ENCODE measurements around the gene R3HCC1L. TPM values are rescaled to one million over a fixed set of nuclear protein-coding genes. Genes with fewer than 3 reads are reported as not detected.

Gene R3HCC1L
- polyA plus RNA-seq, 1 donor from 2014 or later, result 12.8 TPM

GRCh38 chr10:98115031-98115787, 19.2 kb upstream of the R3HCC1L start:
- H3K4me2 ChIP-seq (ENCODE audit: low read length), result no peak overlapping the region
- no peaks in the 10 kb centered on the region for H3K27me3 ChIP-seq (ENCODE audit: insufficient read depth, low read depth, low read length)
- no peak for TF ChIP-seq CTCF (IDR thresholded peaks at IDR 0.05; ENCODE audit: poor library complexity, severe bottlenecking)
- no peak for TF ChIP-seq TAF1 (IDR thresholded peaks at IDR 0.05; ENCODE audit: low read depth)
- no peak for TF ChIP-seq MXI1 (conservative IDR thresholded peaks at IDR 0.05; ENCODE audit: poor library complexity, severe bottlenecking)
- TF ChIP-seq RAD21 (conservative IDR thresholded peaks at IDR 0.05), result no peak
- no peak for TF ChIP-seq EZH2 (IDR thresholded peaks at IDR 0.05; ENCODE audit: borderline replicate concordance, insufficient read depth, low read length, poor library complexity, severe bottlenecking)
- TF ChIP-seq REST (IDR thresholded peaks at IDR 0.05; ENCODE audit: borderline replicate concordance), result no peak
- TF ChIP-seq POLR2AphosphoS5 (IDR thresholded peaks at IDR 0.05), result no peak
- TF ChIP-seq SMC3 (conservative IDR thresholded peaks at IDR 0.05; ENCODE audit: poor library complexity), result no peak
- no peak for TF ChIP-seq EP300 (conservative IDR thresholded peaks at IDR 0.05; ENCODE audit: poor library complexity, severe bottlenecking)
- H3K9me2 ChIP-seq (ENCODE audit: insufficient read depth, low read length), result no peaks in the 10 kb centered on the region
- no peaks in the 10 kb centered on the region for H3K36me3 ChIP-seq (ENCODE audit: insufficient read depth, low read length)
- H3K9me3 ChIP-seq (ENCODE audit: low read length), result no peaks in the 10 kb centered on the region
- H3F3A ChIP-seq (ENCODE audit: insufficient read depth, low read length, poor library complexity, severe bottlenecking), result no peaks in the 10 kb centered on the region
- H3K79me2 ChIP-seq (replicated peaks; ENCODE audit: insufficient read depth, low read length), result no peaks in the 10 kb centered on the region
- no peak overlapping the region for H3K9ac ChIP-seq (ENCODE audit: low read length)
- H3K4me3 ChIP-seq (ENCODE audit: low read length), result no peak overlapping the region
- no peak overlapping the region for H2AFZ ChIP-seq (ENCODE audit: low read depth, low read length)
- no peak overlapping the region for H3K27ac ChIP-seq (ENCODE audit: low read length)
- no peaks in the 10 kb centered on the region for H4K20me1 ChIP-seq (ENCODE audit: insufficient read depth)

- no peaks in the 10 kb centered on the region for H4K20me1 ChIP-seq (ENCODE audit: insufficient read depth)
Observed at GRCh38 chr10:98119891-98120290, 14.6 kb upstream of the R3HCC1L start.

More at GRCh38 chr10:98119891-98120290, 14.6 kb upstream of the R3HCC1L start:
- no peaks in the 10 kb centered on the region for H3K79me2 ChIP-seq (replicated peaks; ENCODE audit: insufficient read depth, low read length)
- H3F3A ChIP-seq (ENCODE audit: insufficient read depth, low read length, poor library complexity, severe bottlenecking), result no peaks in the 10 kb centered on the region
- H3K4me3 ChIP-seq (ENCODE audit: low read length), result no peak overlapping the region
- H2AFZ ChIP-seq (ENCODE audit: low read depth, low read length), result no peak overlapping the region
- no peak overlapping the region for H3K9ac ChIP-seq (ENCODE audit: low read length)
- no peaks in the 10 kb centered on the region for H3K9me3 ChIP-seq (ENCODE audit: low read length)
- no peaks in the 10 kb centered on the region for H3K9me2 ChIP-seq (ENCODE audit: insufficient read depth, low read length)
- TF ChIP-seq MXI1 (conservative IDR thresholded peaks at IDR 0.05; ENCODE audit: poor library complexity, severe bottlenecking), result no peak
- no peak for TF ChIP-seq EP300 (conservative IDR thresholded peaks at IDR 0.05; ENCODE audit: poor library complexity, severe bottlenecking)
- no peak for TF ChIP-seq CTCF (IDR thresholded peaks at IDR 0.05; ENCODE audit: poor library complexity, severe bottlenecking)
- no peak for TF ChIP-seq POLR2AphosphoS5 (IDR thresholded peaks at IDR 0.05)
- no peak for TF ChIP-seq REST (IDR thresholded peaks at IDR 0.05; ENCODE audit: borderline replicate concordance)
- no peak for TF ChIP-seq TAF1 (IDR thresholded peaks at IDR 0.05; ENCODE audit: low read depth)
- no peak for TF ChIP-seq EZH2 (IDR thresholded peaks at IDR 0.05; ENCODE audit: borderline replicate concordance, insufficient read depth, low read length, poor library complexity, severe bottlenecking)
- TF ChIP-seq SMC3 (conservative IDR thresholded peaks at IDR 0.05; ENCODE audit: poor library complexity), result no peak
- TF ChIP-seq RAD21 (conservative IDR thresholded peaks at IDR 0.05), result no peak
- H3K36me3 ChIP-seq (ENCODE audit: insufficient read depth, low read length), result no peaks in the 10 kb centered on the region
- no peak overlapping the region for H3K4me2 ChIP-seq (ENCODE audit: low read length)
- no peaks in the 10 kb centered on the region for H3K27me3 ChIP-seq (ENCODE audit: insufficient read depth, low read depth, low read length)
- no peak overlapping the region for H3K27ac ChIP-seq (ENCODE audit: low read length)

Data from neural cell (in vitro differentiated cells).